ENCODE measurements around the gene PPCDC.

GRCh38 chr15:75089456-75090387, 66.3 kb downstream of the PPCDC start:
- TF ChIP-seq CTCF (conservative IDR thresholded peaks at IDR 0.05; ENCODE audit: low read length) (no peak), EZH2phosphoT487 (IDR thresholded peaks at IDR 0.05; ENCODE audit: borderline replicate concordance) (no peak)
